Stimulated activated naive CD8-positive, alpha-beta T cell treated with anti-CD3 and anti-CD28 coated beads, Interleukin-15, amount 100 ng/mL, for 72 hours (primary cell): ENCODE results near the gene RETSAT.
A peak's percentile ranks its signal among the peaks of the same experiment; 100 is the strongest.
"Not testable (repeated sequence)": the region's sequence is repeated elsewhere in the genome, so short reads cannot be mapped to it uniquely, and the experiment has no call there.

Experiments
- ATAC-seq: fragments of 150-1000 bp; cut with Tn5 transposase; 2 replicates; pipeline ENCODE4 v1.10.0; 2021; ENCODE audit warnings: mild to moderate bottlenecking, moderate library complexity
- DNase-seq, 2 donors: peaks; one replicate each; pipeline ENCODE4 v3.0.0; 2021 to 2022
- H3K27ac Mint-ChIP-seq, 2 donors: one replicate each; pipeline ENCODE4 v1.8.0; 2022; ENCODE audit warnings: mild to moderate bottlenecking in 2 of 2, mixed read lengths in 2 of 2, moderate library complexity in 2 of 2
- H3K27me3 Mint-ChIP-seq: one replicate; pipeline ENCODE4 v1.8.0; 2022; ENCODE audit warnings: mixed read lengths
- H3K4me1 Mint-ChIP-seq: one replicate; pipeline ENCODE4 v1.8.0; 2022; ENCODE audit warnings: mild to moderate bottlenecking, mixed read lengths
- H3K4me3 Mint-ChIP-seq, 2 donors: one replicate each; pipeline ENCODE4 v1.8.0; 2022; ENCODE audit warnings: mild to moderate bottlenecking in 2 of 2, mixed read lengths in 2 of 2, moderate library complexity in 1 of 2
- H3K9me3 Mint-ChIP-seq, 2 donors: one replicate each; pipeline ENCODE4 v1.8.0; 2022; ENCODE audit warnings: mixed read lengths in 2 of 2

The RETSAT gene

GRCh38 chr2:85327822-85328617, 26.3 kb downstream of the RETSAT start, which contains the start of gene TGOLN2:
TGOLN2 (minus strand) TSS chr2:85327989; CDS start chr2:85327962, 27 bp downstream.
- Mint-ChIP-seq H3K27ac (peak within 1 kb of the TSS; percentile 99 to 100), H3K27me3 (no peaks in the 10 kb centered on the region), H3K4me3 (peak within 1 kb of the TSS; percentile 95 to 97), H3K4me1 (peaks cover 42% of the 10 kb centered on the region), H3K9me3 (no peaks in the 10 kb centered on the region)
- ATAC-seq (peak; percentile 94), DNase-seq (peak; percentile 92 to 95)

DNA sequence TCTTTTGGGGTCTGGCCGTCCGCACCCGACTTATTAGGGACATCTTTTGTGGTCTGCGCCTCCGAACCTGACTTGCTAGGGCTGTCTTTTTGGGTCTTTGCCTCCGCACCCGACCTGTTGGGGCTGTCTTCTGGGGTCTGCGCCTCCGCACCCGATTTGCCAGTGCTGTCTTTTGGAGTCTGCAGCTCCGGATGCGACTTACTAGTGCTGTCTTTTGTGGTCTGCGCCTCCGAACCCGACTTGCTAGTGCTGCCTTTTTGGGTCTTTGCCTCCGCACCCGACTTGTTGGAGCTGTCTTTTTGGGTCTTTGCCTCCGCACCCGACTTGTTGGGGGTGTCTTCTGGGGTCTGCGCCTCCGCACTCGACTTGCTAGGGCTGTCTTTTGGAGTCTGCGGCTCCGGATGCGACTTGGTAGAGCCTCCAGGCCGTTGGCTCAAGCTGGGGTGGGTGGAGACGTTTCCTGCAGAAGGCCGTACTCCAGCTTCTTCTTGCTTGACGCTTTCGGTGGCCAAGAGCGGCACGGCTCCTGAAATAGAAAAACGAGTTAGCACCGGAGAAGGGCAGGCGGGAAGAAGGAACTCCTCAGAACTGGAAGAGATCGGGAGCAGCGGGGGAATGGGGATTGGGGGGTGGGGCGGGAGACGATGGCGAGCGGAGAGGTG, 27.0 kb downstream of the RETSAT start:
- Mint-ChIP-seq H3K9me3 (no peaks in the 10 kb centered on the region), H3K27ac (peak overlapping the region; percentile 99 to 100), H3K4me3 (peak overlapping the region; percentile 95 to 97), H3K27me3 (no peaks in the 10 kb centered on the region), H3K4me1 (peaks cover 49% of the 10 kb centered on the region)
- peak; percentile 66 for ATAC-seq
- DNase-seq, result peak; percentile 61 to 71

- Mint-ChIP-seq H3K9me3 (no peaks in the 10 kb centered on the region), H3K4me1 (peaks cover 54% of the 10 kb centered on the region), H3K27ac (peak overlapping the region; percentile 99 to 100), H3K4me3 (peak overlapping the region; percentile 95 to 97), H3K27me3 (no peaks in the 10 kb centered on the region)
- peak; percentile 56 to 59 for DNase-seq
- ATAC-seq, result peak; percentile 44
These were observed 27.7 kb downstream of the RETSAT start for GRCh38 chr2:85326406-85327159.

- no peaks in the 10 kb centered on the region for H3K9me3 Mint-ChIP-seq
- peak overlapping the region; percentile 95 to 97 for H3K4me3 Mint-ChIP-seq
- H3K27ac Mint-ChIP-seq, result peak overlapping the region; percentile 84 to 100
- no peaks in the 10 kb centered on the region for H3K27me3 Mint-ChIP-seq
- H3K4me1 Mint-ChIP-seq, result peaks cover 60% of the 10 kb centered on the region
- no peak for ATAC-seq
- no peak for DNase-seq
These were observed 28.9 kb downstream of the RETSAT start for GRCh38 chr2:85325466-85325811.

DNA sequence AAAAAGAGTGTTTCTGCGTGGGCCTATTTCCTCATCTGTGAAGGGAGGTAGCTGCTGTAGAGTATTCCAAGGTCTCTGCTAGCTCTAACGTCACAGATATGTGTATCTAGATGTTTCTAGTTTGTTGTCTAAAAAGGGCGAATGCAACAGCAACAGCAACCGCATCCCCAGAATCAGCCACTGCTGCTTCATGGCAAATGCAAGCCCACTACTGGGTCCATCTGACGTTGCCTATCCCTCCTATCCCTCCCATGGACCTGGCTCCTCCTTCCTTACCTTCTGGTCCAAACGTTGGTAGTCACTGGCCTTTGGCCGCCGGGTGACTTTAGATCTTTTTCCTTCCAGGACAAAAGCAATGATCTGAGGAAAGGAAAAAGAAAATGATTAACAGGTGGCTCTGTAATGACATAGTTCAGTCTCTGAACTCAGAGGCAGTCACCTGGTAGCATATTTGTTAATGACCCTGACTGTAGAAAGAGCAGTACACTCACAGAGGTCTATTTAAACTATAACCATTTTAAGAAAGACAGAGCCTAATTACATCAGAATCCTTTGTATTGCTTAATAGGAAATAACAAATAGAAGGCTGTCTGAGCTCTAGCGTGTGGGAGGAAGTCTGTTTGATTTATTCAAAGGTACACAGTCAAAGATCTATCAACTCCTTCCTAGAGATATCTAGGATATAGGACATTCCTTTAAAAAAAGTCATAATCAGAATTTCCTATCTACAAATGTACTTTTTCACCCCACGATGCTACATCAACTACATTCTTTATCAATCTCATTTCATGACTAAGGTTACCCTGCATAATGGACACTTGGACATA, 29.5 kb downstream of the RETSAT start:
- peaks cover 66% of the 10 kb centered on the region for H3K4me1 Mint-ChIP-seq
- H3K27me3 Mint-ChIP-seq, result no peaks in the 10 kb centered on the region
- ATAC-seq (no peak), DNase-seq (no peak)
- peak overlapping the region; percentile 84 to 100 for H3K27ac Mint-ChIP-seq
- no peaks in the 10 kb centered on the region for H3K9me3 Mint-ChIP-seq
- peak overlapping the region; percentile 95 to 97 for H3K4me3 Mint-ChIP-seq

GRCh38 chr2:85323988-85324367, 30.4 kb downstream of the RETSAT start:
- peak overlapping the region in 1 of 2 donors; percentile 61 for H3K27ac Mint-ChIP-seq
- peak overlapping the region; percentile 95 to 97 for H3K4me3 Mint-ChIP-seq
- DNase-seq, H3K9me3 Mint-ChIP-seq, H3K27me3 Mint-ChIP-seq, ATAC-seq: not testable (repeated sequence)
- H3K4me1 Mint-ChIP-seq, result peaks cover 69% of the 10 kb centered on the region

DNA sequence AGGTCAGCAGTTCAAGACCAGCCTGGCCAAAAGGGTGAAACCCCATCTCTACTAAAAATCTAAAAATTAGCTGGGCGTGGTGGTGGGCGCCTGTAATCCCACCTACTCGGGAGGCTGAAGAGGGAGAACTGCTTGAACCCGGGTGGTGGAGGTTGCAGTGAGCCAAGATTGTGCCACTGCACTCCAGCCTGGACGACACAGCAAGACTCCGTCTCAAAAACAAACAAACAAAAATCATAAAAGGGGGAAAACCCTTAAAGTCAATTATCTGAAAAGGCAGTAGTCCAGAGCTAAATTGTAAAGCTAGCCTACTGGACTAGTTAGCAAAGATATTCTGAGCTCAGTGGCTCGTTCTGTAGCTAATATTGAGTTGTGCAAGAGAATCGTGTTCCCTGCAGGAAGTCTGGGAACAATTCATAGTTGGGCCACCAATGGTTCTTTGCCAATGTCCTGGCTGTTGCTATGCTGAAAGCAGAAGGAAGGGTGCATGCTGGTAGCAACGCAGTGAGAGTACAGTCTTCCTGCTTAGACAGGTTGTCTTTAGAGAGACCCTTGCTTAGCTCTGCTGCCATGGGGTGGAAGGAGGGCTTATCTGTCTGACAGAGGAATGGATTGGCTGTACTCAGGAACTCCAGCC, 30.9 kb downstream of the RETSAT start:
- H3K4me1 Mint-ChIP-seq, result peaks cover 69% of the 10 kb centered on the region
- no peaks in the 10 kb centered on the region for H3K27me3 Mint-ChIP-seq
- ATAC-seq (no peak), DNase-seq (no peak)
- no peaks in the 10 kb centered on the region for H3K9me3 Mint-ChIP-seq
- H3K4me3 Mint-ChIP-seq, result peak overlapping the region; percentile 95 to 97
- H3K27ac Mint-ChIP-seq, result peak overlapping the region in 1 of 2 donors; percentile 61

DNA sequence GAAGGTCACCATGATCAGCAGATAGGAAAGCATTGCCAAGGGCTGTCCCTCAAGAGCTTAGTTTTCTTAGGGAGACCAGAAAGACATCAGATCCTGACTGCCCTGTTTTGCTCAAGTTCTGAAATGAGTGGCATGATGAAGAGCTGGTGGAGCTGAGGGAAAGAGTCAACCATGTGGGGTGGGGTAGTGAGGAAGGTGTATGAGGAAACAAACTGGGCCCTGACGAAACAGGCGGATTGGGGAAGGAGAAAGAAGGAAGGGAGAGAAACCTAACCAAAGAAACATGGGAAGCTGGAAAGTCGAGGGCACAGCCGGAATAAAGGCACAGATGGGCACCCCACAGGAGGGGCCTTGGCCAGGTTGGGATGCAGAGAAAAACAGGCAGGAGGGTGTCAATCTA, 34.5 kb downstream of the RETSAT start:
- Mint-ChIP-seq H3K4me3 (peak overlapping the region; percentile 47 to 63), H3K27me3 (no peaks in the 10 kb centered on the region), H3K27ac (peak overlapping the region; percentile 10 to 55), H3K4me1 (peaks cover 75% of the 10 kb centered on the region), H3K9me3 (no peaks in the 10 kb centered on the region)
- ATAC-seq (no peak), DNase-seq (no peak)

- peak; percentile 94 for ATAC-seq
- H3K4me1 Mint-ChIP-seq, result peaks cover 72% of the 10 kb centered on the region
- no peaks in the 10 kb centered on the region for H3K27me3 Mint-ChIP-seq
- no peaks in the 10 kb centered on the region for H3K9me3 Mint-ChIP-seq
- peak overlapping the region; percentile 44 to 87 for H3K27ac Mint-ChIP-seq
- DNase-seq, result peak in 1 of 2 donors; percentile 66
- peak overlapping the region; percentile 47 to 63 for H3K4me3 Mint-ChIP-seq
These were observed 35.9 kb downstream of the RETSAT start for GRCh38 chr2:85318222-85319074.

DNA sequence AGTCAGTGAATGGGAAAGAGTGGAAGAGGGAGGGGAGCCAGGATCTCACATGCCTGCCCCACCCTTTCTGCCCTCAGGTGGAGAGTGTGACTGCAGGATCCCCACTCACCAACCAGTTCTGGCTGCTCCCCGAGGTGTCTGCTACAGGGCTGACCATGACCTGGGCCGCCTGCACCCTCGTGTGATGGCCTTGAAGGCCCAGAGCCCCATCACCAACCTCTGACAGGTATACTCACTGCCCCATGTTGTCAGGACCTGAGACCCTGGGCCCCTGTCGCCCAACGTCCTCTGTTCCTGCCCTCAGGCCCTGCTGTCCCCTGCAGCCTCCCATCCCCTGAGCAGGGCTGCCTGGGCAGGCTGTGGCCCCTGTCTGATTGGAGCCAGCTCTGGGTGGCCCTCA, 38.4 kb downstream of the RETSAT start:
- H3K27me3 Mint-ChIP-seq, ATAC-seq, H3K9me3 Mint-ChIP-seq, H3K4me3 Mint-ChIP-seq, DNase-seq: not testable (repeated sequence)
- Mint-ChIP-seq H3K4me1 (peaks cover 49% of the 10 kb centered on the region), H3K27ac (peak overlapping the region in 1 of 2 donors; percentile 87)

DNA sequence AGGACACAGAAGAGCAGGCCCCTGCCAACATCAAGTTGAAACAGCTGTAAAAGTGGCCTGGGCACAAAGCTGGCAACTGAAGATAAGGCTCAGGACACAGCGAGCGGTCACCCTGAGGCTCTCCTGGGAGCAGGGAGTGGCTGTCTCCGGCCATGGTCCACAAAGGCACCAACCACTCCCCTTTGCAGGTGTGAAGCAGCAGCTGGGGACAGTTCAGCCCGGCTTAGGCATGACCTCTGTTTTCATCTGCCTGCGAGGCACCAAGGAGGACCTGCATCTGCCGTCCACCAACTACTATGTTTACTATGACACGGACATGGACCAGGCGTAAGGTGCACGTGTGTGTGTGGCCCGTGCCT, 39.5 kb downstream of the RETSAT start:
- Mint-ChIP-seq H3K27me3 (no peaks in the 10 kb centered on the region), H3K27ac (peak overlapping the region in 1 of 2 donors; percentile 41), H3K9me3 (no peaks in the 10 kb centered on the region), H3K4me1 (peaks cover 46% of the 10 kb centered on the region), H3K4me3 (no peak overlapping the region)
- DNase-seq (no peak), ATAC-seq (no peak)

DNA sequence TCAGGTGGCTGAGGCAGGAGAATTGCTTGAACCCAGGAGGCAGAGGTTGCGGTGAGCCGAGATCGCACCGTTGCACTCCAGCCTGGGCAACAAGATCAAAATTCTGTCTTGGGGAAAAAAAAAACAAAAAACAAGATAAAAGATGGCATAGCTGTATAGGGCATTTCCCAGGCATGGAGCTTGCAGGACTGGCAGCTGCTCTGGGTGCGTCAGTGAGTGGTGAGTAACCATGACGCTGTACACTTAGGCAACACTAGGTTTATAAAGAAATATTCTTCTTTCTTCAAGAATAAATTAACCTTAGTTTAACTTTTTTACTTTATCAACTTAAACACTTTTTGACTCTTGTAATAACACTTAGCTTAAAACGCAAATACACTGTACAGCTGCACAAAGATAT, 41.9 kb downstream of the RETSAT start:
- peaks cover 47% of the 10 kb centered on the region for H3K4me1 Mint-ChIP-seq
- H3K27ac Mint-ChIP-seq, result peak overlapping the region in 1 of 2 donors; percentile 8

DNA sequence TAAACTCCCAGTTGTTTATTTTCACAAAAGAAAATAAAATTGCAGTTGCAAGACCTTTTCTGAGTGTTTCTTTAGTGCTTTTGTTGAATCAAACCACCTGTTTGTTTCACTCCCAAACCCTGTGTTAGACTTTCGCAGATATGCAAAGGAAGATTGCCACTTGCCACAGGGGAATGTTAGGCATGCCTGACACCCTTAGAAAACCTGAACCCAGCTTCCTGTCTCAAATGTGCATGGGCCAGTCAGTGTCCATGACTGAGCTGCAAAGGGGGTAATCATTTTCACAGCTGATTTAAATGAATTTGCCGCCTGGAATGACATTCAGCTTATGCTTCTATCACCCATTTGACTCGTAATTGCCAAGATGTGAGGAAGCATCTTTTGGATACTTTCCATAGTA, 44.0 kb downstream of the RETSAT start:
- Mint-ChIP-seq H3K27me3 (no peaks in the 10 kb centered on the region), H3K27ac (peak overlapping the region in 1 of 2 donors; percentile 86), H3K4me3 (peak overlapping the region; percentile 71 to 88), H3K4me1 (peaks cover 58% of the 10 kb centered on the region), H3K9me3 (no peaks in the 10 kb centered on the region)
- no peak for DNase-seq
- no peak for ATAC-seq

More for the DNA sequence above, 41.9 kb downstream of the RETSAT start:
- Mint-ChIP-seq H3K4me3 (no peak overlapping the region), H3K9me3 (no peaks in the 10 kb centered on the region), H3K27me3 (no peaks in the 10 kb centered on the region)
- no peak for ATAC-seq
- DNase-seq, result no peak
